ENCODE measurements around the gene ADAM11.

- TF ChIP-seq EP300 (IDR thresholded peaks at IDR 0.05): no peak
- TF ChIP-seq CTCF (IDR thresholded peaks at IDR 0.05): no peak
- TF ChIP-seq RCOR1 (IDR thresholded peaks at IDR 0.05; ENCODE audit: low read depth, low read length): no peak
Observed at GRCh38 chr17:44808156-44808555, 49.4 kb downstream of the ADAM11 start.

Data from A549 (cell line).